Activated T-helper 1 cell treated with anti-CD3 and anti-CD28 coated beads, Interleukin-12 subunit alpha, Interleukin-12 subunit beta, Interleukin-2, Interleukin-4 antibody, amounts not matched to agents 30 ng/mL and 10 ng/mL and 1 ng/mL, durations not matched to agents 14 hours and 24 hours and 36 hours (primary cell): ENCODE data around the gene CETP. TPM values are rescaled to one million over a fixed set of nuclear protein-coding genes. Genes with fewer than 3 reads are reported as not detected.

Source experiments
- DNase-seq: peaks from one replicate; pipeline ENCODE4 v3.0.0; 2021; ENCODE audit warnings: low spot score
- H3K27ac Mint-ChIP-seq: one replicate; pipeline ENCODE4 v1.8.0; 2021; ENCODE audit warnings: mild to moderate bottlenecking, mixed read lengths
- H3K27me3 Mint-ChIP-seq: one replicate; pipeline ENCODE4 v1.8.0; 2022; ENCODE audit warnings: mild to moderate bottlenecking, moderate library complexity, mixed read lengths; ENCODE audit not compliant: insufficient read depth
- H3K36me3 Mint-ChIP-seq: one replicate; pipeline ENCODE4 v1.8.0; 2021; ENCODE audit warnings: low read depth, mixed read lengths
- H3K4me1 Mint-ChIP-seq: one replicate; pipeline ENCODE4 v1.8.0; 2021; ENCODE audit warnings: low read depth, mixed read lengths
- H3K4me3 Mint-ChIP-seq: one replicate; pipeline ENCODE4 v1.8.0; 2021; ENCODE audit warnings: mild to moderate bottlenecking, moderate library complexity, mixed read lengths
- H3K9me3 Mint-ChIP-seq: one replicate; pipeline ENCODE4 v1.8.0; 2021; ENCODE audit warnings: mixed read lengths
- intact Hi-C: fragments of 100-400 bp; cut with micrococcal nuclease; formaldehyde crosslinking; loops from one replicate; pipeline ENCODE4 v1.15.1; 2024
- total RNA-seq: library from RNA; stranded (reverse); gene quantifications from 2 replicates; pipeline ENCODE4 v1.2.3, GENCODE V29; 2022

CETP gene
- 0.23 and 0.24 TPM in 2 replicates for total RNA-seq

GRCh38 chr16:56961851-56962281, at the start of gene CETP:
CETP (plus strand) TSS chr16:56961950; CDS start chr16:56961980, 30 bp downstream.
- no peak within 1 kb of the TSS for H3K4me3 Mint-ChIP-seq
- H3K27ac Mint-ChIP-seq = no peak within 1 kb of the TSS
- H3K27me3 Mint-ChIP-seq = peaks cover 7% of the 10 kb centered on the region
- no peaks in the 10 kb centered on the region for H3K36me3 Mint-ChIP-seq
- no peaks in the 10 kb centered on the region for H3K9me3 Mint-ChIP-seq
- H3K4me1 Mint-ChIP-seq = peaks cover 23% of the 10 kb centered on the region
- no peak for DNase-seq
- intact Hi-C loops = no loop called here

- Mint-ChIP-seq H3K4me1 (peaks cover 51% of the 10 kb centered on the region), H3K36me3 (peaks cover 5% of the 10 kb centered on the region), H3K9me3 (no peaks in the 10 kb centered on the region), H3K27me3 (peaks cover 3% of the 10 kb centered on the region), H3K4me3 (no peak overlapping the region), H3K27ac (peak overlapping the region; percentile 13)
- intact Hi-C loops = no loop called here
- DNase-seq = no peak
These were observed 48.7 kb upstream of the CETP start for GRCh38 chr16:56912746-56913708.

GRCh38 chr16:56914896-56915295, 46.9 kb upstream of the CETP start:
- peaks cover 63% of the 10 kb centered on the region for H3K4me1 Mint-ChIP-seq
- DNase-seq = no peak
- no peak overlapping the region for H3K27ac Mint-ChIP-seq
- H3K4me3 Mint-ChIP-seq = no peak overlapping the region
- no peaks in the 10 kb centered on the region for H3K27me3 Mint-ChIP-seq
- H3K9me3 Mint-ChIP-seq = no peaks in the 10 kb centered on the region
- intact Hi-C loops = no loop called here
- peaks cover 5% of the 10 kb centered on the region for H3K36me3 Mint-ChIP-seq

GRCh38 chr16:56915336-56916119, 46.2 kb upstream of the CETP start:
- H3K27ac Mint-ChIP-seq = no peak overlapping the region
- peaks cover 60% of the 10 kb centered on the region for H3K4me1 Mint-ChIP-seq
- H3K9me3 Mint-ChIP-seq = no peaks in the 10 kb centered on the region
- intact Hi-C loops = loop anchor here (2.0 kb wide), 2 partner anchors 23 to 49 kb away; no protein-coding TSS in a partner anchor
- no peak for DNase-seq
- no peak overlapping the region for H3K4me3 Mint-ChIP-seq
- peaks cover 5% of the 10 kb centered on the region for H3K36me3 Mint-ChIP-seq
- H3K27me3 Mint-ChIP-seq = no peaks in the 10 kb centered on the region

GRCh38 chr16:56916571-56917403, 45.0 kb upstream of the CETP start:
- H3K9me3 Mint-ChIP-seq = no peaks in the 10 kb centered on the region
- peak overlapping the region; percentile 71 for H3K4me3 Mint-ChIP-seq
- intact Hi-C loops = loop anchor here (1.0 to 2.0 kb wide), 3 partner anchors 16 to 50 kb away; partner anchors contain the start of gene HERPUD1

GRCh38 chr16:56918467-56919012, 43.2 kb upstream of the CETP start:
- Mint-ChIP-seq H3K9me3 (no peaks in the 10 kb centered on the region), H3K4me1 (peaks cover 37% of the 10 kb centered on the region), H3K27ac (no peak overlapping the region), H3K4me3 (no peak overlapping the region), H3K27me3 (no peaks in the 10 kb centered on the region), H3K36me3 (peaks cover 8% of the 10 kb centered on the region)
- DNase-seq = no peak
- intact Hi-C loops = no loop called here

More at GRCh38 chr16:56916571-56917403, 45.0 kb upstream of the CETP start:
- Mint-ChIP-seq H3K36me3 (peaks cover 8% of the 10 kb centered on the region), H3K4me1 (peaks cover 50% of the 10 kb centered on the region), H3K27me3 (no peaks in the 10 kb centered on the region), H3K27ac (peak overlapping the region; percentile 93)
- DNase-seq = peak; percentile 43

- H3K4me1 Mint-ChIP-seq = peaks cover 43% of the 10 kb centered on the region
- DNase-seq = no peak
- H3K4me3 Mint-ChIP-seq = no peak overlapping the region
- H3K36me3 Mint-ChIP-seq = peaks cover 8% of the 10 kb centered on the region
- H3K27ac Mint-ChIP-seq = no peak overlapping the region
- intact Hi-C loops = no loop called here
- no peaks in the 10 kb centered on the region for H3K9me3 Mint-ChIP-seq
- H3K27me3 Mint-ChIP-seq = no peaks in the 10 kb centered on the region
These were observed 42.5 kb upstream of the CETP start for GRCh38 chr16:56919099-56919800.

- intact Hi-C loops = no loop called here
- no peaks in the 10 kb centered on the region for H3K27me3 Mint-ChIP-seq
- H3K9me3 Mint-ChIP-seq = no peaks in the 10 kb centered on the region
- no peak overlapping the region for H3K4me3 Mint-ChIP-seq
- peaks cover 8% of the 10 kb centered on the region for H3K36me3 Mint-ChIP-seq
- peaks cover 48% of the 10 kb centered on the region for H3K4me1 Mint-ChIP-seq
- DNase-seq = no peak
- no peak overlapping the region for H3K27ac Mint-ChIP-seq
These were observed 40.2 kb upstream of the CETP start for GRCh38 chr16:56921571-56921970.

- no peak overlapping the region for H3K4me3 Mint-ChIP-seq
- no peaks in the 10 kb centered on the region for H3K27me3 Mint-ChIP-seq
- no peak overlapping the region for H3K27ac Mint-ChIP-seq
- peaks cover 28% of the 10 kb centered on the region for H3K4me1 Mint-ChIP-seq
- H3K36me3 Mint-ChIP-seq = peaks cover 6% of the 10 kb centered on the region
- no peak for DNase-seq
- intact Hi-C loops = no loop called here
- no peaks in the 10 kb centered on the region for H3K9me3 Mint-ChIP-seq
These were observed 38.2 kb upstream of the CETP start for GRCh38 chr16:56923481-56924091.

GRCh38 chr16:56927471-56927870, 34.3 kb upstream of the CETP start:
- no peak for DNase-seq
- H3K27ac Mint-ChIP-seq = no peak overlapping the region
- H3K9me3 Mint-ChIP-seq = no peaks in the 10 kb centered on the region
- H3K27me3 Mint-ChIP-seq = no peaks in the 10 kb centered on the region
- intact Hi-C loops = no loop called here
- H3K4me3 Mint-ChIP-seq = no peak overlapping the region
- H3K36me3 Mint-ChIP-seq = peaks cover 2% of the 10 kb centered on the region
- H3K4me1 Mint-ChIP-seq = peaks cover 24% of the 10 kb centered on the region

GRCh38 chr16:56929639-56930038, 32.1 kb upstream of the CETP start:
- Mint-ChIP-seq H3K36me3 (peaks cover 19% of the 10 kb centered on the region), H3K27ac (no peak overlapping the region), H3K27me3 (no peaks in the 10 kb centered on the region), H3K4me1 (peaks cover 23% of the 10 kb centered on the region), H3K9me3 (no peaks in the 10 kb centered on the region), H3K4me3 (no peak overlapping the region)
- intact Hi-C loops = loop anchor here (2.0 to 10.0 kb wide), 7 partner anchors 15 to 1195 kb away; partner anchors contain the start of genes CCDC102A, CFAP20, CIAPIN1 and COQ9
- no peak for DNase-seq
